ENCODE data around the gene SLC1A5.
"Not testable (repeated sequence)": the region's sequence is repeated elsewhere in the genome, so short reads cannot be mapped to it uniquely, and the experiment has no call there.

SLC1A5 gene

DNA sequence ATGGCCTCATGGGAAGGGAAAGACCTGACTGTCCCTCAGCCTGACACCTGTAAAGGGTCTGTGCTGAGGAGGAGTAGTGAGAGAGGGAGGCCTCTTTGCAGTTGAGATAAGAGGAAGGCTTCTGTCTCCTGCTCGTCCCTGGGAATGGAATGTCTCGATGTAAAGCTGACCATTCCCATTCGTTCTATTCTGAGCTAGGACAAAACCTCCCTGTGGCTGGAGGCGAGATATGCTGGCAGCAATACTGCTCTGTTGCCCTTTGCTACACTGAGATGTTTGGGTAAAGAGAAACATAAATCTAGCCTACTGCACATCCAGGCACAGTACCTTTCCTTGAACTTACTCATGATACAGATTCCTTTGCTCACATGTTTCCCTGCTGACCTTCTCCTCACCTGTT, 19.6 kb downstream of the SLC1A5 start:
- not testable (repeated sequence) for DNase-seq

DNA sequence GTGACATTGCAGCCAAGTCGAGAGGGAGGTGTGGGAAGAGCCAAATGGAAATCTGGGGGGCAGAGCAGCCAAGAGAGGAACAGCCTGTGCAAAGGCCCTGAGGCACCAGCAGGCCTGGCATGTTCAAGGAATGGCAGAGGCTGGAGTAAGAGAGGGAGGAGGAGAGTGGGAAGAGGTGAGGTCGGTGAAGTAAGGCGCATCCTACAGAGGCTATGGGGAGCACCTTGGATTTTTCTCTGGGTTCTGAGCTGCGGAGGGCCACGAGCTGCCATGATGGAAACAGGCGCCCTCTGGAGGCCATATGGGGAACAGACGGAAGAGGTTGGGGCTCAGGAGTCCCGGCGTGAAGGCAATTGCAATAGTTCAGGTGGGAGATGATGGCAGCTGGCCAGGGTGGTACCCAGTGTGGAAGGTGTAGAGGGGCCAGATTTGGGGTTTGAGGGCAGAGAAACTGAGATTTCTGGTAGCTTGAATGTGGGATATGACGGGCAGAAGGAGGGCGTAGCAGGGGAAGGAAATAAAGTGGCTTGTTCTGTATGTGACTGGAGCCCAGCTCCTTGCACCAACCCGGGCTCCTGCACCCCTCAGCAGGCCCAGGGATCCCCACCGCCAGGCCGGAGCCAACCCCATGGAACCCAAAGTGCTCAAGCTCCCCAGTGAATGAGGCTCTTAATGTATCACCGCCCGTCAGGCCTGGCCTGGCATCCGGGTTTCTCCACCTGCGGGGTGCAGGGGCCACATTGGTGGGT, 21.7 kb downstream of the SLC1A5 start:
- peak; percentile 50 for DNase-seq

DNA sequence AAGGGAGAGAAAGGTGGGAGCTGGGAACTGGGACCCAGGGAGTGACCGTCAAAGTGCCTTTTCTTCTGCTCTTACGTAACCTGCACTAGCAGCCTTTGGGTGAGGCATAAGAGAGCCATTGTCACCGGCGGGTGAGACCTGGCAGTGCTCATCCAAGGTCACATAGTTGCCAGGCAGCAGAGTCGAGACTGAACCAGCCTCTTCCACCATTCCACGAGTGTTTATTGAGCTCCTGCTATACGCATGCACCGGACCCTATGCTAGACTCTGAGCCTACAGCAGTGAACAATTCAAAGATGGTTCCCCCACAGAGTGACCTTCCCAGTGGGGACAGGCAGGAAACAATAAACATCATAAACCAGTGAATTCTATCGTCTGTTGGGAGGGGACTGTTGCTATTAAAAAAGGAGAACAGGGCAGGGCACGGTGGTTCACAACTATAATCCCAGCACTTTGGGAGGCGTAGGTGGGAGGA, 23.5 kb downstream of the SLC1A5 start:
- no peak for DNase-seq

DNA sequence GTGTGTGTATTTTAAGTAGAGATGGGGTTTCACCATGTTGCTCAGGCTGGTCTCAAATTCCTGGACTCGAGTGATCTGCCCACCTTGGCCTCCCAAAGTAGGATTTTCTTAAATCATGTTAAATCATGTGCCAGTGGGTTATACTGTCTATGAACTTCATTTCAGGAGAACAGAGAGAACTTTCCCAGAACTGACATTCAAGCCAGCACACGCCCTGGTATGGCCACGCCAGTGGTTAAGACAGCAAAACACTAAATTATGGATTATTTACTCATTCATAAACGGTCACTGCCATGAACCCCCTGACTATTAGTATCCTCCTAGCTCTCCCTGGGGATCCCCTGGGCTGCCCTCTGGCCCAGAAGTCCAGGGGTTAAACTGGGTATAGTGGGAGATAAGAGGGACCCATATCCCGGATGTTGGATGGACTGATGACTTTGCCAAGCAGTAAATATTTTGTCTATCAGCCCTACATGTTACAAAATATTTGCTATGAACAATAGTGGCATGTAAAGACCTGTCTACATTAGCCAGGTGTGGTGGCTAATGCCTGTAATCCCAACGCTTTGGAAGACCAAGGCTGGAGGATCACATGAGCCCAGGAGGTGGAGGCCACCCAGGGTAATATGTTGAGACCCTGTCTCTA, 26.0 kb downstream of the SLC1A5 start:
- DNase-seq, result no peak

DNA sequence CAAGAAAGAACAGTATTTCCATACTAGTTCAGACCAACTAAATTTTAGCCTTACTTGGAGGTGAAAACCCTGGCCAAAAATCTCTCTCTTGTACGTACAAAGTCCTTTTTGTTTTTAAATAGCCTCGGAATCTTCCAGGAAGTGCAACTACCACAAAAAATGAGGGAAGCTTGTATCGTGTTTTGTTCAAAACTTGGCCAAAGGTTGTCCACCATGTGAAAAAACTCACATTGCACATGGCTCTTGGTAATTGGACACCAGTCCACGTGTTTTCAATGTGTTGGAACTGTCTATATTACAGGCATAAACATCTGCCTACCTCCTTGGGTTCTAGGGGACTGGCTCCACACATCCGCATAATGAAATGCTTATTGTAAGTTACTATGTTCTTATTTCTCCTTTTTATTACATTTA, 27.0 kb downstream of the SLC1A5 start:
- peak; percentile 55 for DNase-seq

DNA sequence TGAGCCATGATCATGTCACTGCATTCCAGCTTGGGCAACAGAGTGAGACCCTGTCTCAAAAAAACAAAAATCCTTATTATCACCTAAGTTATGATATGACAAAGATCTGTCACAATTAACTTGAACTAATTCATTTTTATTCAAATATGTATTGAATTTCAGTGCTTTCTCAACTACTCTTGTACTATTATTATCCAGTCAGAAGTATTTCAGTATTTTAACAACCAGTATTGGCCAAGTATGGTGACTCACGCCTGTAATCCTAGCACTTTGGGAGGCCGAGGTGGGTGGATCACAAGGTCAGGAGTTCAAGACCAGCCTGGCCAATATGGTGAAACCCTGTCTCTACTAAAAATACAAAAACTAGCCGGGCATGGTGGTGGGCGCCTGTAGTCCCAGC, 27.5 kb downstream of the SLC1A5 start:
- DNase-seq, result not testable (repeated sequence)

DNA sequence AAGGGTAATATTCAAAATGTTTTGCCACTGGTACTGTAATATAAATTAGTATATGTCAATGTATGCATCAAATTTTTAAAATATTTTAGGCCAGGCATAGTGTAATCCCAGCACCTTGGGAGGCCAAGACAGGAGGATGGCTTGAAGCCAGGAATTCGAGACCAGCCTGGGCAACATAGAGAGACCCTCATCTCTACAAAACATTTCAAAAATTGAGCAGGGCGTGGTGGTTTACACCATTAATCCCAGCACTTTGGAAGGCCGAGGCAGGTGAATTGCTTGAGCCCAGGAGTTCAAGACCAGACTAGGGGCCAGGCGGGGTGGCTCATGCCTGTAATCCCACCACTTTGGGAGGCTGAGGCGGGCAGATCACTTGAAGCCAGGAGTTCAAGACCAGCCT, 28.0 kb downstream of the SLC1A5 start:
- DNase-seq, result no peak

DNA sequence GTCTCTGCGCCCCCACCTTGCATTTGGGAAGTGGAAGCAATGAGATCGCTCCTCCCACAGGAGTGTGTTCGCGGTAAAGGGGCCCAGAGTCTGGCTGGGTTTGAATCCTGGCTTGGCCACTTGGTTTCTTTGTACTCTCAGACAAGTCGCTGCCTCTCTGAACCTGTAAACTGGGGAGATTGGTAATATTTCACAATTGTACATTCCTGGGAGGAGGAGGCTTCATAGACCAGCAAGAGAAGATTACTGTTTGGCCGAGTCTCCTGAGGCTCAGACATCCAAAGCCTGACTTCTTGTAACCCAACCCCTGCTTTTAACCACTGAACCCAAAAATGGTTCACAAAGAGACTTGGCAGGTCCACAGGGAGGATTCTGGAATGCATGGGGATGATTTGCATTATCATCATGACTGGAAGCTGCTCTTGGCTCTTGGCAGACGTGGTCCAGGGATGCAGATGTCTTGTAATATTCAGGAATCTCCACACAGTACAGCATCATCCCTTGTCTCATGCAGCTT, 28.5 kb downstream of the SLC1A5 start:
- DNase-seq, result peak; percentile 99

DNA sequence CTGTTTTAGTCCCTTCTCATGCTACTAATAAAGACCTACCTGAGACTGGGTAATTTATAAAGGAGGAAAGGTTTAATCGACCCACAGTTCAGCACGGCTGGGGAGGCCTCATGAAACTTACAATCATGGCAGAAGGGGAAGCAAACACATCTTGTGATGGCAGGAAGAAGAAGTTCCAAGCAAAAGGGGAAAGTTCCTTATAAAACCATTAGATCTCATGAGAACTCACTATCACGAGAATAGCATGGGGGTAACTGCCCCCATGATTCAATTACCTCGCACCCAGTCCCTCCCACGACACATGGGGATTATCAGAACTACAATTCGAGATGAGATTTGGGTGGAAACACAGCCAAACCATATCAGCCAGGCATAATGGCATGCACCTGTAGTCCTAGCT, 29.2 kb downstream of the SLC1A5 start:
- no peak for DNase-seq

DNA sequence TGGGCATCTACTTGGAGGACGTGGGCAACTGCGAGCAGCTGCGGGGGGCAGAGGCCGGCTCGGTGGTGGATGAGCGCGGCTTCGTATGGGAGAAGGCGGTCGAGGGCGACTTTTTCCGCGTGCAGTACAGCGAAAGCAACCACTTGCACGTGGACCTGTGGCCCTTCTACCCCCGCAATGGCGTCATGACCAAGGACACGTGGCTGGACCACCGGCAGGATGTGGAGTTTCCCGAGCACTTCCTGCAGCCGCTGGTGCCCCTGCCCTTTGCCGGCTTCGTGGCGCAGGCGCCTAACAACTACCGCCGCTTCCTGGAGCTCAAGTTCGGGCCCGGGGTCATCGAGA, 31.9 kb downstream of the SLC1A5 start:
- no peak for DNase-seq

DNA sequence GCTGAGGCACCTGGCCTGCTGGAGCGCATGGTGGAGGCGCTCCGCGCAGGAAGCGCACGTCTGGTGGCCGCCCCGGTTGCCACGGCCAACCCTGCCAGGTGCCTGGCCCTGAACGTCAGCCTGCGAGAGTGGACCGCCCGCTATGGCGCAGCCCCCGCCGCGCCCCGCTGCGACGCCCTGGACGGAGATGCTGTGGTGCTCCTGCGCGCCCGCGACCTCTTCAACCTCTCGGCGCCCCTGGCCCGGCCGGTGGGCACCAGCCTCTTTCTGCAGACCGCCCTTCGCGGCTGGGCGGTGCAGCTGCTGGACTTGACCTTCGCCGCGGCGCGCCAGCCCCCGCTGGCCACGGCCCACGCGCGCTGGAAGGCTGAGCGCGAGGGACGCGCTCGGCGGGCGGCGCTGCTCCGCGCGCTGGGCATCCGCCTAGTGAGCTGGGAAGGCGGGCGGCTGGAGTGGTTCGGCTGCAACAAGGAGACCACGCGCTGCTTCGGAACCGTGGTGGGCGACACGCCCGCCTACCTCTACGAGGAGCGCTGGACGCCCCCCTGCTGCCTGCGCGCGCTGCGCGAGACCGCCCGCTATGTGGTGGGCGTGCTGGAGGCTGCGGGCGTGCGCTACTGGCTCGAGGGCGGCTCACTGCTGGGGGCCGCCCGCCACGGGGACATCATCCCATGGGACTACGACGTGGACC, 32.4 kb downstream of the SLC1A5 start:
- no peak for DNase-seq

DNA sequence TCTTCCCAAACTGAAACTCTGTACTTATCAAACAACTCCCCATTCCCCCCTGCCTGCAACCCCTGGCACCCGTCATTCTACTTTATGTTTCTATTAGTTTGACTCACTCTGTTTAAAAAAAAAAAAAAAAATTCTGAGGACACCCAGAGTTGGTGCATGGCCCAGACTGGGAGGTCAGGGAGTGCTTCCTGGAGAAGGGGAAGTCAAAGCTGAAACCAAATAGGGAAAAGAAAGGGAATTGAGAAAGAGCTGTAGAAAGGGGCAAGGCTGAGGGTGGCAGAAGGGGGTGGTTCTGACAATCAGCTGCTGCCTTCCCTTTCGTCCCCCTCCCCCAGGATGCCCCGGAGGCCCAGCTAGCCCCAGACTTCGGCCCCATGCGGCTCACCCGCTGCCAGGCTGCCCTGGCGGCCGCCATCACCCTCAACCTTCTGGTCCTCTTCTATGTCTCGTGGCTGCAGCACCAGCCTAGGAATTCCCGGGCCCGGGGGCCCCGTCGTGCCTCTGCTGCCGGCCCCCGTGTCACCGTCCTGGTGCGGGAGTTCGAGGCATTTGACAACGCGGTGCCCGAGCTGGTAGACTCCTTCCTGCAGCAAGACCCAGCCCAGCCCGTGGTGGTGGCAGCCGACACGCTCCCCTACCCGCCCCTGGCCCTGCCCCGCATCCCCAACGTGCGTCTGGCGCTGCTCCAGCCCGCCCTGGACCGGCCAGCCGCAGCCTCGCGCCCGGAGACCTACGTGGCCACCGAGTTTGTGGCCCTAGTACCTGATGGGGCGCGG, 33.1 kb downstream of the SLC1A5 start:
- peak; percentile 55 for DNase-seq

DNA sequence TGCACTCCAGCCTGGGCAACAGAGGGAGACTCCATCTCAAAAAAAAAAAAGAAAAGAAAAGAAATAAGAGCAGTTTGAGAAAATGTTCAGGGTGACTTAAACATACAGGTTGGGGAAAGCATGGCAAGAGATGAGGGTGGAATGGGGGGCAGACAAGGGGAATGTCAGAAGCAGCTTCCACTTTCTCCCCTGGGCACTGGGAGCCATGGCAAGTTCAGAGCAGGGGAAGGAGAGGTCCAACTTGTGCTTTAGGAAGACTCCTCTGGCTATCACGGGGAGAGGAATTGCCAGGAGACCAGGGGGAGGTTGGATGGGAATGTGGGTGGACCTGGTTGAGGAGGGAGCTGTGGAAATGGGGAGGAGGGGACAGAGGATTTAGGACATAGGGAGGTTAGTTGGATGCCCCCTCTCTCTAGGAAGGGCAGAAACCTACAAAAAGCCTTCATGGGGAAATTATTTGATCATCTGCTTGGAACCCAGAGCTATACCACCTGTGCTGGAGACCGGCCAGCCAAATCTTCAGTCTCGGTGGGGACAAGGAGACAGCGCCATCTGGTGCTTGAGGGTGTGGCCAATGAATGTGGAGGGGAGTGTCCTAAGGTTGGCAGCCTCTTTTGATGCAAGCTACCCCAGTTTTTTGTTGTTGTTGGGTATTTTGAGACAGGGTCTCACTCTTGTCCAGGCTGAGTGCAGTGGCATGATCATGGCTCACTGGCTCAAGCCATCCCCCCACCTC, 34.8 kb downstream of the SLC1A5 start:
- peak; percentile 44 for DNase-seq

DNA sequence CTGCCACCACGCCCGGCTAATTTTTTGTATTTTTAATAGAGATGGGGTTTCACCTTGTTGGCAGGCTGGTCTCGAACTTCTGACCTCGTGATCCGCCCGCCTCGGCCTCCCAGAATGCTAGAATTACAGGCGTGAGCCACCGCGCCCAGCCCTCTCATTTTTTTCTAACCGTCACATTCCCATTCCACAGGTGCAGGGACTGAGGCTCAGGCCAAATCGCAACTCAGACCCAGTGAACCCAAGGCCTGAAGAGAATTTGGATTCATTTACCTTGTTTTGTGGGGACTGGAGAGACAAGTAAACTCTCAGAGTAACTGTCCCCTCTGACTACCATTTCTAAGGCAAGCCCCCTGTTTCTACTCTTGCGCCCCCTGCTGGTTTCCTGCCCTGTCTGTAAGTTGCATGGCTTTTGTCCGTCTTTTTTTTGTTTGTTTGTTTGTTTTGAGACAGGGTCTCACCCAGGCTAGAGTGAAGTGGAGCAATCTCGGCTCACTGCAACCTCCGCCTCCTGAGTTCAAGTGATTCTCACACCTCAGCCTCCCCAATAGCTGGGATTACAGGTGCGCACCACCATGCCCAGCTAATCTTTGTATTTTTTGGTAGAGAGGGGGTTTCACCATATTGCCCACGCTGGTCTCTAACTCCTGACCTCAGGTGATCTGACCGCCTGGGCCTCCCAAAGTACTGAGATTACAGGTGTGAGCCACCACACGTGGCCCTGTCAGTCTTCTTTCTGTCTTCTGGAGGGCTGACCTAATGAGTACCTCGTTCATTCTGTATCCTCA, 39.9 kb downstream of the SLC1A5 start:
- DNase-seq, result peak; percentile 59

DNA sequence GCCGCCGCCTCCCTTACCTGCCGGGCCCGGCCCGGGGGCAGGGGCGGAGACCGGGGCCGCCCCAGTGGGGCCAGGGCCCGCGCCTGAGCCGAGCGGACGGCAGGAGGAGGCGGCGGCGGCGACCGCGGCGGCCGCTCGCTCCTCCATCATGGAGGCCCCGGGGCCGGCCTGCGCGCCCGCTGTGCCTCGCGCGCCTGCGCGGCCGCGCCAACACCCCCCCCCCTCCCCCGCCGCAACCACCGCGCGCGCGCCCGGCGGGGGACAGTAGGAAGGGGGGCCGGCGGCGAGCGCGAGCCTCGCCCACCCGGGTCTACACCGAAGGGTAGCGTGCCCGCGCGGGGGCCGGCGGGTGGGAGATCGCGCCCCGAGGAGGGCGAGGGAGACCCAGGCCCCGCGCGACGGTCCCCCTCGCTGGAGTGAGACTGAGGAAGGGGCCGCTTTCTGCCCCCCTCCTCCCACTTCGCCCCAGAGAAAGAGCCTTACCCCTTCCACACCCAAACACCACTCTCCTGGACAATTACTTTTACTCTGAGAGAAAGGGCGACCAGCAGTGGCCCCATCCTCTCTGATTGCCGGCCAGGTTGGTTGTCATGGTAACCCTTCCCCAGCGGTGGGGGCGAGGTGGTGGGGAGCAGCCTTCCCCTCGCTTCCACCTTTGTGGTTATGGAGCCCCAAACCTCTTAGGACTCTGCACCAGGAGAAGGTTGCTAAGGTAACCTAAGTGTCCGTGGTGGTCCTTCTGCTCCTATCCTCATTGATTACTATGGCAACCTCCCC, 41.9 kb downstream of the SLC1A5 start, which contains the start of gene STRN4:
TSS of gene STRN4 (minus strand) at position 170 of the 777 bp plus-strand sequence. CDS start at position 150, 20 bp downstream.
- DNase-seq, result peak; percentile 71

DNA sequence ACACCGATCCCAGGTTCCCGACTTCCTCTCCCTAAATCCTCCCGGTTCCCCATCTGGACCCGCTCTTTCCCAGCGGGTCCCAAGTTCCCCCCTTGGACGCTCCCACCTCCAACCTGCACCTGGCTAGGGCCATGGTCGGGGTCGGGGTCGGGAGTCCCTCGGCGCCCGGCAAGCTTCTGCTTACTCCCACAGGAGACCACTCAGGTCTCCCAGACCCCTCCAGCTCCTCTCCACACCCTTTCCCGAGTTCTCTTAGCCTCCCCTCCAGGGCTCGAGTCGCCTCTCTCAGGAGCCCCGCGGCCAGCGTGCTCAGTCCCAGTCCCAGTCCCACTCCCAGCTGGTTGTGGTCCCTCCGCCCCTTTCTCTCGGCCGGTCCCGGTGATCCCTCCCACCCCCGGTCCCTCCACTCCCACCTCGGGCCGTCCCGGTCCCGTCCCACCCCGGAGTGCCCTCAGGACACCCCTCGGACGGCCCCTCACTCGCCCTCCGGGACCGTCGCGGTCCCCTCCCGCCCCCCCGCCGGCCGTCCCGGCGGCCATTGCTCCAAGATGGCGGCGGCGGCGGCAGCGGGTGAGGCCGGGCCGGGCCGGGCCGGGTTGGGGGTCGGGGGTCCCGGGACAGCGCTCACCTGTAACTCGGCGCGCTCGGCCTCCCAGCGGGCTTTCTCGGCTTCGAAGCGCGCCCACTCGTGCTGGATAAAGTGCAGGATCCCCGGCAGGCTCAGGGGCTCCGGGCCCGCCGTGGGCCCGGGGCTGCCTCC, 42.7 kb downstream of the SLC1A5 start, which contains the start of gene FKRP:
TSS of gene FKRP (plus strand) at position 537 of the 760 bp plus-strand sequence. CDS start 9,394 bp downstream, outside the sequence.
- no peak for DNase-seq

DNA sequence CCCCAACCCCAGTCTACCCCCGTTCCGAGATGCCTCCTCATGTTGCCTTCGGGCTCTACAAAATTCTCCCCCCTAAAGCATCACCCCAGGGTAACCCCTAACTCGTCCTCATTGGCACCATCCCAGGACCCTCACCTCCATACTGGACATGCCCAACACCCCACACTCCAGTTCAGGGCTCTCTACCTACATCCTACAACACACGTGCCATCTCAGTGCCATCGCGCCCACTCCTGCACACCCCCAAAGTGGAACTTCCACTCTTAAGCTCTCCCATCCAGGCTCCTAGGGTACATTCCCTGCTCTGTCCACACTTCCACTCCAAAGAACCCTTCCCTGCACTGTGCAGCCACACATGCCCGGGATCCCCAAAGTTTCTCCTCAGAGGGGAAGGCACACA, 43.4 kb downstream of the SLC1A5 start:
- DNase-seq, result no peak

DNA sequence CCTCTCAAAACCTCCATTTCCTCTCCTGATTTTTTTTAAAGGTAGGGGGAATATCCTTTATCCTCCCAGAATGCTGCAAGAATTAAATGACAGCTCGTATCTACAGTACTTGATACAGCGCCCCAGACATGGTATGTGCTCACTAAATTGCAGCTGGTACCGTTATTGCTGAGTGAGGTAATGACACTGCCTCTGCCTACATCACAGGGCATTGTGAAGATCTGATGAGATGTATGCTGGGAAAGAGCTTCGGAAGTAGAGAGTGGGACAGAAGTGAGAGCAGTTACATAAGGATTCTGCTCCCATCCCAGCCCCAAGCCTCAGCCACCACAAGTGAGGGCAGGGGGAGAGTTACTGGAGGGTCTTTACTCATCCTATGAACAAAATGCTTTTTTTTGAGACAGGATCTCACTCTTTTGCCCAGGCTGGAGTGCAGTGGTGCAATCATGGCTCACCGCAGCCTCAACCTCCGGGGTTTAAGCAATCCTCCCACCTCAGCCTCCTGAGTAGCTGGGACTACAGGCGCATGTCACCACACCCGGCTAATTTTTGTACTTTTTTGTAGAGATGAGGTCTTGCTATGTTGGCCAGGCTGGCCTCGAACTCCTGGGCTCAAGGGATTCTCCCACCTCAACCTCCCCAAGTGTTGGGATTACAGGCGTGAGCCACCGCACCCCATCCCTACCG, 44.2 kb downstream of the SLC1A5 start:
- DNase-seq, result no peak

All from fibroblast of skin of scalp (primary cell).